ENCODE measurements around the gene ERVH48-1.

ERVH48-1 gene

GRCh38 chr21:42923553-42924432, 1.6 kb downstream of the ERVH48-1 start (continued):
- peak; percentile 97 for TF ChIP-seq ZNF398 (tag by site-specific recombination; IDR thresholded peaks at IDR 0.05)
- TF ChIP-seq ZIC2 (tag by site-specific recombination; IDR thresholded peaks at IDR 0.05): peak; percentile 67
- no peak for TF ChIP-seq ZNF777 (tag by site-specific recombination; IDR thresholded peaks at IDR 0.05; ENCODE audit: borderline replicate concordance)
- no peak for TF ChIP-seq ZNF530 (tag by site-specific recombination; IDR thresholded peaks at IDR 0.05; ENCODE audit: low read depth)
- peak; percentile 56; the same call in 1 of the 2 replicates for TF ChIP-seq ZNF600 (tag by site-specific recombination; IDR thresholded peaks at IDR 0.05)
- peak; percentile 92 for TF ChIP-seq ZXDB (tag by site-specific recombination; IDR thresholded peaks at IDR 0.05)
- TF ChIP-seq TRIM28 (IDR thresholded peaks at IDR 0.05; ENCODE audit: borderline replicate concordance, low read length): peak; percentile 65; the same call in 1 of the 2 replicates
- no peak for TF ChIP-seq ZNF19 (tag by site-specific recombination; IDR thresholded peaks at IDR 0.05; ENCODE audit: low read depth)
- TF ChIP-seq ZEB2 (tag by site-specific recombination; IDR thresholded peaks at IDR 0.05): peak; percentile 76; the same call in 1 of the 2 replicates
- peak; percentile 72 for TF ChIP-seq ZNF341 (tag by site-specific recombination; IDR thresholded peaks at IDR 0.05; ENCODE audit: low read depth)
- peak; percentile 99 for TF ChIP-seq KLF7 (tag by site-specific recombination; IDR thresholded peaks at IDR 0.05; ENCODE audit: borderline replicate concordance)
- no peak for TF ChIP-seq ZBTB48 (tag by site-specific recombination; IDR thresholded peaks at IDR 0.05)
- peak; percentile 73 for TF ChIP-seq EGR2 (tag by site-specific recombination; IDR thresholded peaks at IDR 0.05; ENCODE audit: low read depth)

- Histone ChIP-seq H3K27ac (ENCODE audit: extremely low read depth, low read depth, low read length) (no peak overlapping the region), H3K4me1 (ENCODE audit: control insufficient read depth, insufficient read depth, low read length) (no peaks in the 10 kb centered on the region; the same call in 1 of the 2 replicates), H3K36me3 (ENCODE audit: control insufficient read depth in 2 of 2, insufficient read depth in 1 of 2, low read length in 2 of 2) (no peaks in the 10 kb centered on the region), H3K9me3 (ENCODE audit: control insufficient read depth, insufficient read depth, low read depth, low read length) (no peaks in the 10 kb centered on the region), H3K4me3 (ENCODE audit: low read depth, low read length) (no peak overlapping the region)
- TF ChIP-seq KLF1 (tag by site-specific recombination; IDR thresholded peaks at IDR 0.05) (no peak), ZNF510 (tag by site-specific recombination; IDR thresholded peaks at IDR 0.05; ENCODE audit: insufficient replicate concordance) (no peak), ZNF623 (tag by site-specific recombination; IDR thresholded peaks at IDR 0.05) (no peak), ZNF792 (tag by site-specific recombination; IDR thresholded peaks at IDR 0.05) (no peak), ZSCAN23 (tag by site-specific recombination; IDR thresholded peaks at IDR 0.05) (no peak), ZNF624 (tag by site-specific recombination; IDR thresholded peaks at IDR 0.05) (no peak), ZNF239 (tag by site-specific recombination; IDR thresholded peaks at IDR 0.05) (no peak), ZNF274 (IDR thresholded peaks at IDR 0.05; ENCODE audit: low read length) (no peak), ZNF274 (tag by site-specific recombination; IDR thresholded peaks at IDR 0.05; ENCODE audit: borderline replicate concordance) (no peak), ZNF202 (tag by site-specific recombination; IDR thresholded peaks at IDR 0.05; ENCODE audit: borderline replicate concordance) (no peak), ZNF660 (tag by site-specific recombination; IDR thresholded peaks at IDR 0.05) (no peak), CTCF (tag by site-specific recombination; IDR thresholded peaks at IDR 0.05) (no peak), ZNF174 (tag by site-specific recombination; IDR thresholded peaks at IDR 0.05) (no peak), ZBTB49 (tag by site-specific recombination; IDR thresholded peaks at IDR 0.05; ENCODE audit: low read depth) (no peak), SETDB1 (IDR thresholded peaks at IDR 0.05; ENCODE audit: insufficient read length, low read length) (no peak)
- TF ChIP-seq, protein P1, sequence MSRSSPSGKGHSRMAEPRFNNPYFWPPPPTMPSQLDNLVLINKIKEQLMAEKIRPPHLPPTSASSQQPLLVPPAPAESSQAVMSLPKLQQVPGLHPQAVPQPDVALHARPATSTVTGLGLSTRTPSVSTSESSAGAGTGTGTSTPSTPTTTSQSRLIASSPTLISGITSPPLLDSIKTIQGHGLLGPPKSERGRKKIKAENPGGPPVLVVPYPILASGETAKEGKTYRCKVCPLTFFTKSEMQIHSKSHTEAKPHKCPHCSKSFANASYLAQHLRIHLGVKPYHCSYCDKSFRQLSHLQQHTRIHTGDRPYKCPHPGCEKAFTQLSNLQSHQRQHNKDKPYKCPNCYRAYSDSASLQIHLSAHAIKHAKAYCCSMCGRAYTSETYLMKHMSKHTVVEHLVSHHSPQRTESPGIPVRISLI (tag by site-specific recombination; IDR thresholded peaks at IDR 0.05): no peak
- CTCF ChIA-PET: interaction anchor here (0.8 to 1.3 kb wide), 4 partner anchors 9 to 38 kb away, joined by 3 read pairs; no protein-coding TSS in a partner anchor
- POLR2A ChIA-PET: no interaction called here
Observed at GRCh38 chr21:42922918-42923317, 2.5 kb downstream of the ERVH48-1 start.

All from HEK293 (cell line).